NCI-H748 (cell line): ENCODE measurements around the gene KTN1.
A peak's percentile ranks its signal among the peaks of the same experiment; 100 is the strongest.

Experiments used
- DNase-seq: peaks from one replicate; lab custom pipeline; 2025; ENCODE audit not compliant: unreplicated experiment; lab: John Stamatoyannopoulos, UW

The KTN1 gene

GRCh38 chr14:55707365-55707804 is 127.4 kb downstream of the KTN1 start:
- DNase-seq: peak; percentile 64

- DNase-seq: no peak
Measured at GRCh38 chr14:55710506-55711041, 130.6 kb downstream of the KTN1 start.

- no peak for DNase-seq
Measured at GRCh38 chr14:55711175-55711811, 131.3 kb downstream of the KTN1 start.

GRCh38 chr14:55712491-55712890 is 132.5 kb downstream of the KTN1 start:
- no peak for DNase-seq

GRCh38 chr14:55713486-55713885 is 133.5 kb downstream of the KTN1 start:
- no peak for DNase-seq

GRCh38 chr14:55715889-55716288 is 135.9 kb downstream of the KTN1 start:
- DNase-seq: no peak

- DNase-seq: no peak
Measured at GRCh38 chr14:55717621-55718020, 137.6 kb downstream of the KTN1 start.

GRCh38 chr14:55718551-55718950 is 138.5 kb downstream of the KTN1 start:
- no peak for DNase-seq

GRCh38 chr14:55720796-55721195 is 140.8 kb downstream of the KTN1 start:
- DNase-seq: no peak

GRCh38 chr14:55721353-55721752 is 141.3 kb downstream of the KTN1 start:
- no peak for DNase-seq

- DNase-seq: no peak
Measured at GRCh38 chr14:55722054-55722453, 142.0 kb downstream of the KTN1 start.

- DNase-seq: no peak
Measured at GRCh38 chr14:55724736-55725135, 144.7 kb downstream of the KTN1 start.

GRCh38 chr14:55730592-55731310 is 150.7 kb downstream of the KTN1 start:
- DNase-seq: peak; percentile 19

GRCh38 chr14:55731311-55731872 is 151.4 kb downstream of the KTN1 start:
- DNase-seq: peak; percentile 60

GRCh38 chr14:55731881-55732498 is 152.0 kb downstream of the KTN1 start:
- DNase-seq: peak; percentile 59

GRCh38 chr14:55733599-55733998 is 153.6 kb downstream of the KTN1 start:
- no peak for DNase-seq
